GM12878 (cell line): ENCODE data around the gene MGLL. TPM values are rescaled to one million over a fixed set of nuclear protein-coding genes. Genes with fewer than 3 reads are reported as not detected.

Source experiments
- CBX3 ChIP-seq: fragments of 200-600 bp; sonication (generic); IDR thresholded peaks from 2 replicates; pipeline ENCODE4 v1.6.1; 2016; ENCODE audit warnings: low read depth, borderline replicate concordance
- CREB1 ChIP-seq: IDR thresholded peaks from 2 replicates; pipeline ENCODE4 v1.6.1; 2012; ENCODE audit warnings: low read depth, mild to moderate bottlenecking, inconsistent platforms
- EP300 ChIP-seq, 2 experiments: fragments of 150-350 bp in 1 of 2; IDR thresholded peaks; 2 replicates each; pipeline ENCODE4 v1.6.1; 2011 to 2012; ENCODE audit warnings: low read depth in 2 of 2, low read length in 2 of 2, borderline replicate concordance in 1 of 2, improper control_type of control experiment in 1 of 2, inconsistent platforms in 1 of 2; ENCODE audit not compliant: control insufficient read depth in 1 of 2
- ESRRA ChIP-seq: IDR thresholded peaks from 2 replicates; pipeline ENCODE4 v1.6.1; 2012; ENCODE audit warnings: mild to moderate bottlenecking, low read length, improper control_type of control experiment
- HDAC2 ChIP-seq: fragments of 200-600 bp; sonication (generic); IDR thresholded peaks from 2 replicates; pipeline ENCODE4 v1.6.1; 2017
- MYC ChIP-seq: IDR thresholded peaks from 2 replicates; pipeline ENCODE4 v1.6.1; 2011; ENCODE audit warnings: mild to moderate bottlenecking, low read length, moderate library complexity, inconsistent platforms; ENCODE audit not compliant: insufficient read depth, insufficient replicate concordance, insufficient read length, severe bottlenecking
- PAX8 ChIP-seq: fragments of 450-650 bp; IDR thresholded peaks from 2 replicates; pipeline ENCODE4 v1.6.1; 2017; ENCODE audit warnings: mild to moderate bottlenecking, moderate library complexity
- PML ChIP-seq: IDR thresholded peaks from 2 replicates; pipeline ENCODE4 v1.6.1; 2012; ENCODE audit warnings: low read length, inconsistent platforms
- POU2F2 ChIP-seq: IDR thresholded peaks from 3 replicates; pipeline ENCODE4 v1.6.1; 2011; ENCODE audit warnings: low read depth, mild to moderate bottlenecking, low read length, borderline replicate concordance
- RCOR1 ChIP-seq: conservative IDR thresholded peaks from 2 replicates; pipeline ENCODE4 v1.6.1; 2012; ENCODE audit warnings: low read depth, low read length, improper control_type of control experiment
- SIN3A ChIP-seq: IDR thresholded peaks from 2 replicates; pipeline ENCODE4 v1.6.1; 2012; ENCODE audit warnings: low read depth, low read length, improper control_type of control experiment
- SMC3 ChIP-seq: IDR thresholded peaks from 2 replicates; pipeline ENCODE4 v1.6.1; 2011; ENCODE audit warnings: low read length, improper control_type of control experiment, borderline replicate concordance
- TCF12 ChIP-seq: IDR thresholded peaks from 2 replicates; pipeline ENCODE4 v1.6.1; 2011; ENCODE audit warnings: low read depth, mild to moderate bottlenecking, low read length
- WRNIP1 ChIP-seq: IDR thresholded peaks from 2 replicates; pipeline ENCODE4 v1.6.1; 2011; ENCODE audit warnings: low read depth, low read length, improper control_type of control experiment, borderline replicate concordance
- ZNF217 ChIP-seq: fragments of 450-650 bp; IDR thresholded peaks from 2 replicates; pipeline ENCODE4 v1.6.1; 2017; ENCODE audit warnings: antibody characterized with exemption, mild to moderate bottlenecking
- ZNF24 ChIP-seq: fragments of 450-650 bp; IDR thresholded peaks from 2 replicates; pipeline ENCODE4 v1.6.1; 2017; ENCODE audit warnings: antibody characterized with exemption, mild to moderate bottlenecking
- ZNF384 ChIP-seq: IDR thresholded peaks from 2 replicates; pipeline ENCODE4 v1.6.1; 2012; ENCODE audit warnings: low read depth, mild to moderate bottlenecking, low read length, improper control_type of control experiment, borderline replicate concordance
- polyA plus RNA-seq, 11 experiments: library from polyadenylated mRNA; depleted of rRNA in 4 of 11; unstranded in 6 of 11; stranded (reverse) in 5 of 11; fragments of >200 nt; fragmentation: Nextera tagmentation in 4 of 11; fragmentation: Illumina TruSeq in 1 of 11; extraction: Ambion mirVana in 4 of 11; extraction: Trizol in 1 of 11; gene quantifications; 1 replicate in 1 of 11; 2 replicates in 10 of 11; pipeline versions ENCODE4 v1.2.1 to v1.2.3, GENCODE V29; 2011 to 2016; ENCODE audit warnings: inconsistent platforms in 2 of 11, missing spikeins in 2 of 11, low read depth in 1 of 11
- total RNA-seq, 4 experiments: library from RNA; depleted of rRNA in 3 of 4; stranded (reverse); fragments of >200 nt in 3 of 4; fragmentation: Illumina TruSeq in 1 of 4; extraction: Trizol in 1 of 4; gene quantifications; 2 replicates each; pipeline versions ENCODE4 v1.2.1 to v1.2.3, GENCODE V29; 2013 to 2021
- TF ChIP-seq, protein P1 (sequence below): fragments of 450-650 bp; IDR thresholded peaks from 2 replicates; pipeline ENCODE4 v1.6.1; 2017; ENCODE audit warnings: mild to moderate bottlenecking, moderate library complexity
- TF ChIP-seq, protein P2 (sequence below): fragments of 450-650 bp; formaldehyde crosslinking; IDR thresholded peaks from 2 replicates; pipeline ENCODE4 v1.4.0; 2020; ENCODE audit warnings: mild to moderate bottlenecking, moderate library complexity
- TF ChIP-seq, protein P3 (sequence below): IDR thresholded peaks from 2 replicates; pipeline ENCODE4 v1.6.1; 2011; ENCODE audit warnings: low read depth, low read length, improper control_type of control experiment, borderline replicate concordance
- TF ChIP-seq, protein P4 (sequence below): fragments of 450-650 bp; IDR thresholded peaks from 2 replicates; pipeline ENCODE4 v1.6.1; 2016; ENCODE audit warnings: mild to moderate bottlenecking
- TF ChIP-seq, protein P5 (sequence below): IDR thresholded peaks from 2 replicates; pipeline ENCODE4 v1.6.1; 2012; ENCODE audit warnings: low read depth, low read length, improper control_type of control experiment

The MGLL gene
- total and polyA plus RNA-seq, 10 of the 15 experiments (the other 5 are each of a cell fraction or from before 2014, with no cell fraction given): 44.9 to 177 (median 72.9) TPM

DNA sequence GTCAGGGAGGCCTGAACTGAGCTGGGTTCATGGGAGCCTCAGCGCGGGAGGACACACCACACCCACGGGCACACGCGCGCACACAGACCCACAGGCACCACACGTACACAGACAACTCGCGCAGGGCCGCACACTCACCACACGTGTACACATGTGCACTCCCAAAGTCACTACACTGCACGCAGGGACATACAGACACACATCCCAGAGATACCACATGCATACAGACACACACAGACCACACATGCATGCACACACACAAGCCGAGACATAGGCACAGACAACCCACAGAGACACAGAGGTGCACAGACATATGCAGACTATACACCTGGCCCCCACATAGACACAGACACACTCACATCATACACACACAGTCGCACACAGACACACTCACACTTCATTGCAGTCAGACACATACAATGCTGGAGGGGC, 1.1 kb upstream of the MGLL start (continued):
- TF ChIP-seq, protein P1, sequence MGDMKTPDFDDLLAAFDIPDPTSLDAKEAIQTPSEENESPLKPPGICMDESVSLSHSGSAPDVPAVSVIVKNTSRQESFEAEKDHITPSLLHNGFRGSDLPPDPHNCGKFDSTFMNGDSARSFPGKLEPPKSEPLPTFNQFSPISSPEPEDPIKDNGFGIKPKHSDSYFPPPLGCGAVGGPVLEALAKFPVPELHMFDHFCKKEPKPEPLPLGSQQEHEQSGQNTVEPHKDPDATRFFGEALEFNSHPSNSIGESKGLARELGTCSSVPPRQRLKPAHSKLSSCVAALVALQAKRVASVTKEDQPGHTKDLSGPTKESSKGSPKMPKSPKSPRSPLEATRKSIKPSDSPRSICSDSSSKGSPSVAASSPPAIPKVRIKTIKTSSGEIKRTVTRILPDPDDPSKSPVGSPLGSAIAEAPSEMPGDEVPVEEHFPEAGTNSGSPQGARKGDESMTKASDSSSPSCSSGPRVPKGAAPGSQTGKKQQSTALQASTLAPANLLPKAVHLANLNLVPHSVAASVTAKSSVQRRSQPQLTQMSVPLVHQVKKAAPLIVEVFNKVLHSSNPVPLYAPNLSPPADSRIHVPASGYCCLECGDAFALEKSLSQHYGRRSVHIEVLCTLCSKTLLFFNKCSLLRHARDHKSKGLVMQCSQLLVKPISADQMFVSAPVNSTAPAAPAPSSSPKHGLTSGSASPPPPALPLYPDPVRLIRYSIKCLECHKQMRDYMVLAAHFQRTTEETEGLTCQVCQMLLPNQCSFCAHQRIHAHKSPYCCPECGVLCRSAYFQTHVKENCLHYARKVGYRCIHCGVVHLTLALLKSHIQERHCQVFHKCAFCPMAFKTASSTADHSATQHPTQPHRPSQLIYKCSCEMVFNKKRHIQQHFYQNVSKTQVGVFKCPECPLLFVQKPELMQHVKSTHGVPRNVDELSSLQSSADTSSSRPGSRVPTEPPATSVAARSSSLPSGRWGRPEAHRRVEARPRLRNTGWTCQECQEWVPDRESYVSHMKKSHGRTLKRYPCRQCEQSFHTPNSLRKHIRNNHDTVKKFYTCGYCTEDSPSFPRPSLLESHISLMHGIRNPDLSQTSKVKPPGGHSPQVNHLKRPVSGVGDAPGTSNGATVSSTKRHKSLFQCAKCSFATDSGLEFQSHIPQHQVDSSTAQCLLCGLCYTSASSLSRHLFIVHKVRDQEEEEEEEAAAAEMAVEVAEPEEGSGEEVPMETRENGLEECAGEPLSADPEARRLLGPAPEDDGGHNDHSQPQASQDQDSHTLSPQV: no peak
- TF ChIP-seq ZNF384 (no peak), WRNIP1 (no peak), CREB1 (no peak), RCOR1 (no peak), ZNF24 (no peak), SIN3A (no peak), MYC (peak; percentile 23), SMC3 (no peak), EP300 (IDR thresholded peaks at IDR 0.05; ENCODE audit: borderline replicate concordance in 1 of 2, control insufficient read depth in 1 of 2, low read depth in 2 of 2, low read length in 2 of 2) (no peak), TCF12 (no peak), ZNF217 (no peak), POU2F2 (no peak), HDAC2 (no peak), CBX3 (no peak), PML (no peak), ESRRA (no peak), PAX8 (no peak)
- TF ChIP-seq, protein P2, sequence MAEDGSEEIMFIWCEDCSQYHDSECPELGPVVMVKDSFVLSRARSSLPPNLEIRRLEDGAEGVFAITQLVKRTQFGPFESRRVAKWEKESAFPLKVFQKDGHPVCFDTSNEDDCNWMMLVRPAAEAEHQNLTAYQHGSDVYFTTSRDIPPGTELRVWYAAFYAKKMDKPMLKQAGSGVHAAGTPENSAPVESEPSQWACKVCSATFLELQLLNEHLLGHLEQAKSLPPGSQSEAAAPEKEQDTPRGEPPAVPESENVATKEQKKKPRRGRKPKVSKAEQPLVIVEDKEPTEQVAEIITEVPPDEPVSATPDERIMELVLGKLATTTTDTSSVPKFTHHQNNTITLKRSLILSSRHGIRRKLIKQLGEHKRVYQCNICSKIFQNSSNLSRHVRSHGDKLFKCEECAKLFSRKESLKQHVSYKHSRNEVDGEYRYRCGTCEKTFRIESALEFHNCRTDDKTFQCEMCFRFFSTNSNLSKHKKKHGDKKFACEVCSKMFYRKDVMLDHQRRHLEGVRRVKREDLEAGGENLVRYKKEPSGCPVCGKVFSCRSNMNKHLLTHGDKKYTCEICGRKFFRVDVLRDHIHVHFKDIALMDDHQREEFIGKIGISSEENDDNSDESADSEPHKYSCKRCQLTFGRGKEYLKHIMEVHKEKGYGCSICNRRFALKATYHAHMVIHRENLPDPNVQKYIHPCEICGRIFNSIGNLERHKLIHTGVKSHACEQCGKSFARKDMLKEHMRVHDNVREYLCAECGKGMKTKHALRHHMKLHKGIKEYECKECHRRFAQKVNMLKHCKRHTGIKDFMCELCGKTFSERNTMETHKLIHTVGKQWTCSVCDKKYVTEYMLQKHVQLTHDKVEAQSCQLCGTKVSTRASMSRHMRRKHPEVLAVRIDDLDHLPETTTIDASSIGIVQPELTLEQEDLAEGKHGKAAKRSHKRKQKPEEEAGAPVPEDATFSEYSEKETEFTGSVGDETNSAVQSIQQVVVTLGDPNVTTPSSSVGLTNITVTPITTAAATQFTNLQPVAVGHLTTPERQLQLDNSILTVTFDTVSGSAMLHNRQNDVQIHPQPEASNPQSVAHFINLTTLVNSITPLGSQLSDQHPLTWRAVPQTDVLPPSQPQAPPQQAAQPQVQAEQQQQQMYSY (CRISPR knock-in tag): no peak
- TF ChIP-seq, protein P3, sequence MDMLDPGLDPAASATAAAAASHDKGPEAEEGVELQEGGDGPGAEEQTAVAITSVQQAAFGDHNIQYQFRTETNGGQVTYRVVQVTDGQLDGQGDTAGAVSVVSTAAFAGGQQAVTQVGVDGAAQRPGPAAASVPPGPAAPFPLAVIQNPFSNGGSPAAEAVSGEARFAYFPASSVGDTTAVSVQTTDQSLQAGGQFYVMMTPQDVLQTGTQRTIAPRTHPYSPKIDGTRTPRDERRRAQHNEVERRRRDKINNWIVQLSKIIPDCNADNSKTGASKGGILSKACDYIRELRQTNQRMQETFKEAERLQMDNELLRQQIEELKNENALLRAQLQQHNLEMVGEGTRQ: no peak
- TF ChIP-seq, protein P4, sequence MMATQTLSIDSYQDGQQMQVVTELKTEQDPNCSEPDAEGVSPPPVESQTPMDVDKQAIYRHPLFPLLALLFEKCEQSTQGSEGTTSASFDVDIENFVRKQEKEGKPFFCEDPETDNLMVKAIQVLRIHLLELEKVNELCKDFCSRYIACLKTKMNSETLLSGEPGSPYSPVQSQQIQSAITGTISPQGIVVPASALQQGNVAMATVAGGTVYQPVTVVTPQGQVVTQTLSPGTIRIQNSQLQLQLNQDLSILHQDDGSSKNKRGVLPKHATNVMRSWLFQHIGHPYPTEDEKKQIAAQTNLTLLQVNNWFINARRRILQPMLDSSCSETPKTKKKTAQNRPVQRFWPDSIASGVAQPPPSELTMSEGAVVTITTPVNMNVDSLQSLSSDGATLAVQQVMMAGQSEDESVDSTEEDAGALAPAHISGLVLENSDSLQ: 0 out of 2 replicates have a peak, but pooled peaks have one; percentile 7
- TF ChIP-seq, protein P5, sequence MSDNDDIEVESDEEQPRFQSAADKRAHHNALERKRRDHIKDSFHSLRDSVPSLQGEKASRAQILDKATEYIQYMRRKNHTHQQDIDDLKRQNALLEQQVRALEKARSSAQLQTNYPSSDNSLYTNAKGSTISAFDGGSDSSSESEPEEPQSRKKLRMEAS: peak; percentile 9; the same call in 1 of the 2 replicates
